Measurements from ENCODE around the gene RHOB. TPM values are rescaled to one million over a fixed set of nuclear protein-coding genes. Genes with fewer than 3 reads are reported as not detected.
A peak's percentile ranks its signal among the peaks of the same experiment; 100 is the strongest.

Gene RHOB
- total and polyA plus RNA-seq, 2 of the 13 experiments (the other 11 are each of a cell fraction or from before 2014, with no cell fraction given): 192 to 268 TPM

GRCh38 chr2:20446917-20447436, at the start of gene RHOB (continued):
- TF ChIP-seq DRAP1 (CRISPR knock-in tag; IDR thresholded peaks at IDR 0.05) (peak; percentile 100), MED13 (CRISPR knock-in tag; IDR thresholded peaks at IDR 0.05) (peak; percentile 94), KDM5A (IDR thresholded peaks at IDR 0.05; ENCODE audit: borderline replicate concordance, low read length) (no peak), ZNF549 (CRISPR knock-in tag; IDR thresholded peaks at IDR 0.05) (no peak; the same call in 1 of the 2 replicates), AFF4 (CRISPR knock-in tag; IDR thresholded peaks at IDR 0.05) (peak; percentile 99), HMGXB3 (CRISPR knock-in tag; IDR thresholded peaks at IDR 0.05; ENCODE audit: borderline replicate concordance) (no peak), HOXA3 (CRISPR knock-in tag; IDR thresholded peaks at IDR 0.05) (peak; percentile 76), ZNF574 (CRISPR knock-in tag; IDR thresholded peaks at IDR 0.05) (peak; percentile 82; the same call in 1 of the 2 replicates), ZNF777 (CRISPR knock-in tag; IDR thresholded peaks at IDR 0.05) (peak; percentile 31; the same call in 1 of the 2 replicates), ZNF570 (CRISPR knock-in tag; IDR thresholded peaks at IDR 0.05; ENCODE audit: borderline replicate concordance) (no peak), LCORL (IDR thresholded peaks at IDR 0.05) (no peak), LCORL (CRISPR knock-in tag; IDR thresholded peaks at IDR 0.05) (no peak), MED1 (CRISPR knock-in tag; IDR thresholded peaks at IDR 0.05) (peak; percentile 91), ATF7-NPFF (CRISPR knock-in tag; IDR thresholded peaks at IDR 0.05; ENCODE audit: low read depth) (peak; percentile 97), MLLT10 (CRISPR knock-in tag; IDR thresholded peaks at IDR 0.05) (peak; percentile 85), POGZ (CRISPR knock-in tag; IDR thresholded peaks at IDR 0.05) (peak; percentile 67), ZBTB43 (CRISPR knock-in tag; conservative IDR thresholded peaks at IDR 0.05) (peak; percentile 94)
